ENCODE results near the gene PRR33.

PRR33 gene

DNA sequence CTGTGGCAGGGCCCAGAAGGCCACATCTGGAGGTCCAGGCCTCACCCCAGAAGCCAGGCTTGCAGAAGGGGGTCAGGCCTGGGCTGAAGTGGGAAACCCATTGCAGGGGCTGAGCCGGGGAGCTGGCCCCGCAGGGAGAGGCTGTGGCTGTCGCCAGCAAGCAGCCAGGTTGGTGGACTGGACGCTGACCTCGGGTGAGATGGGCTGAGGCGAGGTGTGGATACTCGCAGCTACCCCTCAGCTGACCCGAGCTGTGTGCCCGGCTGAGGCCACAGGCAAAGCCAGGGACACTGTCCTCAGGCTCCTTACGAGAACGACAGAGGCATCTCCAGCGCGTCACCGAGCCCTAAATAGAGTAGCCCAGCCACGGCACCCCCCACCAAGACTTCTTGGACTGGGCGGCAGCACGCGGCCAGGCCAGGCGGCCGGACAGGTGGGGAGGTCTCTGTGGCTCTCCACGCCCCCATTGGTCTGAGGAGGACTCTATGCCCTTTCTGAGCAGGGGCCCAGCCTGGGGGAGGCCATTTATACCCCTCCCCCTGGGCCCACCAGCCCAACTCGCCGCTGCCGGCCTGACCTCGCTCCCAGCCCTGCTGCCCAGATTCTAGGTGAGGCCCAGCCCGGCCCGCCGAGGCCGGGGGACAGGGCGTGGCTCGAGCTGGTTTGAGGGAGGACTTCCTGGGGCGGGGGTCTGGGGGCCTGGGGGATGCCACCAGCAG lies 53.1 kb downstream of the PRR33 start, which contains the start of gene TNNI2:
TSS of gene TNNI2 (plus strand) at position 556 of the 719 bp plus-strand sequence. CDS start 716 bp downstream, outside the sequence.
- no peak for DNase-seq (ENCODE audit: low read depth, low spot score)
- POLR2A ChIA-PET: no interaction called here
- H3K4me3 ChIP-seq (ENCODE audit: low read depth, low read length): no peak within 1 kb of the TSS
- TF ChIP-seq, protein P1, sequence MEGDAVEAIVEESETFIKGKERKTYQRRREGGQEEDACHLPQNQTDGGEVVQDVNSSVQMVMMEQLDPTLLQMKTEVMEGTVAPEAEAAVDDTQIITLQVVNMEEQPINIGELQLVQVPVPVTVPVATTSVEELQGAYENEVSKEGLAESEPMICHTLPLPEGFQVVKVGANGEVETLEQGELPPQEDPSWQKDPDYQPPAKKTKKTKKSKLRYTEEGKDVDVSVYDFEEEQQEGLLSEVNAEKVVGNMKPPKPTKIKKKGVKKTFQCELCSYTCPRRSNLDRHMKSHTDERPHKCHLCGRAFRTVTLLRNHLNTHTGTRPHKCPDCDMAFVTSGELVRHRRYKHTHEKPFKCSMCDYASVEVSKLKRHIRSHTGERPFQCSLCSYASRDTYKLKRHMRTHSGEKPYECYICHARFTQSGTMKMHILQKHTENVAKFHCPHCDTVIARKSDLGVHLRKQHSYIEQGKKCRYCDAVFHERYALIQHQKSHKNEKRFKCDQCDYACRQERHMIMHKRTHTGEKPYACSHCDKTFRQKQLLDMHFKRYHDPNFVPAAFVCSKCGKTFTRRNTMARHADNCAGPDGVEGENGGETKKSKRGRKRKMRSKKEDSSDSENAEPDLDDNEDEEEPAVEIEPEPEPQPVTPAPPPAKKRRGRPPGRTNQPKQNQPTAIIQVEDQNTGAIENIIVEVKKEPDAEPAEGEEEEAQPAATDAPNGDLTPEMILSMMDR (IDR thresholded peaks at IDR 0.05; ENCODE audit: insufficient read depth, low read length, missing control alignments): no peak
- CTCF ChIA-PET: interaction anchor here (0.7 to 4.2 kb wide), 9 partner anchors 10 to 318 kb away, joined by 3 to 32 read pairs (median 6); no protein-coding TSS in a partner anchor
